ENCODE data around the gene EIF1AD. TPM values are rescaled to one million over a fixed set of nuclear protein-coding genes. Genes with fewer than 3 reads are reported as not detected.

Gene EIF1AD
- total RNA-seq, 2 donors from 2014 or later = 17.6 to 25.0 TPM

GRCh38 chr11:65981101-65981740 lies 20.7 kb downstream of the EIF1AD start:
- Histone ChIP-seq H3K27ac (no peak overlapping the region), H3K4me3 (no peak overlapping the region), H3K27me3 (no peaks in the 10 kb centered on the region), H3K36me3 (peaks cover 32% of the 10 kb centered on the region), H3K4me1 (no peaks in the 10 kb centered on the region), H3K9me3 (no peaks in the 10 kb centered on the region)
- no peak for DNase-seq (ENCODE audit: low spot score)
- TF ChIP-seq CTCF (IDR thresholded peaks at IDR 0.05) = no peak

GRCh38 chr11:65979261-65979759 lies 22.6 kb downstream of the EIF1AD start:
- Histone ChIP-seq H3K9me3 (no peaks in the 10 kb centered on the region), H3K4me1 (no peaks in the 10 kb centered on the region), H3K4me3 (no peak overlapping the region), H3K27me3 (no peaks in the 10 kb centered on the region), H3K27ac (no peak overlapping the region), H3K36me3 (peaks cover 37% of the 10 kb centered on the region)
- DNase-seq (ENCODE audit: low spot score) = no peak
- TF ChIP-seq CTCF (IDR thresholded peaks at IDR 0.05) = no peak

- TF ChIP-seq CTCF (IDR thresholded peaks at IDR 0.05) = no peak
- no peaks in the 10 kb centered on the region for H3K9me3 ChIP-seq
- no peaks in the 10 kb centered on the region for H3K4me1 ChIP-seq
- H3K4me3 ChIP-seq = no peak overlapping the region
- peaks cover 37% of the 10 kb centered on the region for H3K36me3 ChIP-seq
- DNase-seq (ENCODE audit: low spot score) = no peak
- no peaks in the 10 kb centered on the region for H3K27me3 ChIP-seq
- no peak overlapping the region for H3K27ac ChIP-seq
Measured at GRCh38 chr11:65978391-65979238, 23.3 kb downstream of the EIF1AD start.

- DNase-seq (ENCODE audit: low spot score) = no peak
- Histone ChIP-seq H3K4me3 (no peak overlapping the region), H3K27me3 (no peaks in the 10 kb centered on the region), H3K36me3 (peaks cover 37% of the 10 kb centered on the region), H3K4me1 (no peaks in the 10 kb centered on the region), H3K27ac (no peak overlapping the region), H3K9me3 (no peaks in the 10 kb centered on the region)
- TF ChIP-seq CTCF (IDR thresholded peaks at IDR 0.05) = no peak
Measured at GRCh38 chr11:65977621-65978390, 24.2 kb downstream of the EIF1AD start.

- TF ChIP-seq CTCF (IDR thresholded peaks at IDR 0.05) = no peak
- Histone ChIP-seq H3K36me3 (peaks cover 41% of the 10 kb centered on the region), H3K9me3 (no peaks in the 10 kb centered on the region), H3K27ac (no peak overlapping the region), H3K27me3 (no peaks in the 10 kb centered on the region), H3K4me3 (no peak overlapping the region), H3K4me1 (no peaks in the 10 kb centered on the region)
- no peak for DNase-seq (ENCODE audit: low spot score)
Measured at GRCh38 chr11:65976216-65977176, 25.5 kb downstream of the EIF1AD start.
